NT2/D1 (cell line): Measurements from ENCODE around the gene SYNJ1.

Experiments used
- DNase-seq: peaks from one replicate; pipeline ENCODE4 v3.0.0-alpha.2; 2011; ENCODE audit warnings: low read depth, low spot score
- H3K27me3 ChIP-seq: 2 replicates; pipeline ENCODE4 v1.6.0; 2011; ENCODE audit warnings: mild to moderate bottlenecking; ENCODE audit not compliant: insufficient read length, insufficient read depth
- H3K36me3 ChIP-seq: 2 replicates; pipeline ENCODE4 v1.6.1; 2011; ENCODE audit warnings: mild to moderate bottlenecking, low read length, mixed read lengths; ENCODE audit not compliant: insufficient read depth, insufficient read length
- H3K4me1 ChIP-seq: 2 replicates; pipeline ENCODE4 v1.5.1; 2011; ENCODE audit not compliant: insufficient read depth, insufficient read length
- H3K4me3 ChIP-seq: 2 replicates; pipeline ENCODE4 v1.5.1; 2011; ENCODE audit warnings: low read depth; ENCODE audit not compliant: insufficient read length
- H3K9ac ChIP-seq: 2 replicates; pipeline ENCODE4 v1.6.0; 2011; ENCODE audit warnings: low read depth; ENCODE audit not compliant: insufficient read length
- H3K9me3 ChIP-seq: 2 replicates; pipeline ENCODE4 v1.5.1; 2011; ENCODE audit warnings: mild to moderate bottlenecking, low read length; ENCODE audit not compliant: insufficient read depth
- SUZ12 ChIP-seq: IDR thresholded peaks from 2 replicates; pipeline ENCODE4 v1.6.1; 2011; ENCODE audit not compliant: insufficient read length, insufficient read depth; ENCODE audit errors: extremely low read depth
- YY1 ChIP-seq: IDR thresholded peaks from 2 replicates; pipeline ENCODE4 v1.6.1; 2011; ENCODE audit not compliant: insufficient read length, insufficient read depth
- ZNF274 ChIP-seq: IDR thresholded peaks from 2 replicates; pipeline ENCODE4 v1.6.1; 2011; ENCODE audit warnings: mild to moderate bottlenecking, low read depth, low read length

SYNJ1 gene

GRCh38 chr21:32604464-32604863, 123.3 kb downstream of the SYNJ1 start:
- Histone ChIP-seq H3K27me3 (no peaks in the 10 kb centered on the region), H3K4me1 (peaks cover 20% of the 10 kb centered on the region), H3K36me3 (peaks cover 92% of the 10 kb centered on the region), H3K4me3 (no peak overlapping the region), H3K9me3 (no peaks in the 10 kb centered on the region), H3K9ac (no peak overlapping the region)
- TF ChIP-seq SUZ12 = no peak
- no peak for TF ChIP-seq ZNF274
- TF ChIP-seq YY1 = no peak
- peak; percentile 65 for DNase-seq

GRCh38 chr21:32603131-32603530, 124.7 kb downstream of the SYNJ1 start:
- Histone ChIP-seq H3K9me3 (no peaks in the 10 kb centered on the region), H3K27me3 (no peaks in the 10 kb centered on the region), H3K4me3 (no peak overlapping the region), H3K9ac (peak overlapping the region; percentile 24), H3K36me3 (peaks cover 94% of the 10 kb centered on the region), H3K4me1 (peaks cover 20% of the 10 kb centered on the region)
- no peak for TF ChIP-seq SUZ12
- no peak for TF ChIP-seq YY1
- TF ChIP-seq ZNF274 = no peak
- no peak for DNase-seq

- H3K36me3 ChIP-seq = peaks cover 85% of the 10 kb centered on the region
- DNase-seq = no peak
- no peaks in the 10 kb centered on the region for H3K9me3 ChIP-seq
- peaks cover 20% of the 10 kb centered on the region for H3K4me1 ChIP-seq
- H3K9ac ChIP-seq = no peak overlapping the region
- no peaks in the 10 kb centered on the region for H3K27me3 ChIP-seq
- TF ChIP-seq YY1 (no peak), ZNF274 (no peak), SUZ12 (no peak)
- no peak overlapping the region for H3K4me3 ChIP-seq
Observed at GRCh38 chr21:32602099-32602498, 125.7 kb downstream of the SYNJ1 start.

- TF ChIP-seq SUZ12 = no peak
- TF ChIP-seq YY1 = no peak
- no peak for DNase-seq
- peaks cover 59% of the 10 kb centered on the region for H3K36me3 ChIP-seq
- no peaks in the 10 kb centered on the region for H3K27me3 ChIP-seq
- H3K9ac ChIP-seq = no peak overlapping the region
- no peak overlapping the region for H3K4me3 ChIP-seq
- H3K4me1 ChIP-seq = peaks cover 10% of the 10 kb centered on the region
- H3K9me3 ChIP-seq = no peaks in the 10 kb centered on the region
Observed at GRCh38 chr21:32599526-32599925, 128.3 kb downstream of the SYNJ1 start.

GRCh38 chr21:32599091-32599490, 128.7 kb downstream of the SYNJ1 start:
- no peaks in the 10 kb centered on the region for H3K9me3 ChIP-seq
- H3K4me3 ChIP-seq = no peak overlapping the region
- no peak overlapping the region for H3K9ac ChIP-seq
- H3K36me3 ChIP-seq = peaks cover 55% of the 10 kb centered on the region
- H3K4me1 ChIP-seq = peaks cover 9% of the 10 kb centered on the region
- no peak for DNase-seq
- no peak for TF ChIP-seq SUZ12
- no peak for TF ChIP-seq ZNF274
- no peak for TF ChIP-seq YY1
- no peaks in the 10 kb centered on the region for H3K27me3 ChIP-seq

GRCh38 chr21:32597205-32597604, 130.6 kb downstream of the SYNJ1 start:
- Histone ChIP-seq H3K9me3 (no peaks in the 10 kb centered on the region), H3K27me3 (no peaks in the 10 kb centered on the region), H3K36me3 (peaks cover 36% of the 10 kb centered on the region), H3K4me3 (no peak overlapping the region), H3K4me1 (no peaks in the 10 kb centered on the region), H3K9ac (no peak overlapping the region)
- no peak for TF ChIP-seq YY1
- TF ChIP-seq SUZ12 = no peak
- TF ChIP-seq ZNF274 = no peak
- DNase-seq = no peak

GRCh38 chr21:32595431-32595830, 132.4 kb downstream of the SYNJ1 start:
- Histone ChIP-seq H3K27me3 (no peaks in the 10 kb centered on the region), H3K4me1 (no peaks in the 10 kb centered on the region), H3K36me3 (peaks cover 23% of the 10 kb centered on the region), H3K9me3 (no peaks in the 10 kb centered on the region), H3K4me3 (no peak overlapping the region), H3K9ac (no peak overlapping the region)
- TF ChIP-seq ZNF274 = no peak
- TF ChIP-seq SUZ12 = no peak
- TF ChIP-seq YY1 = no peak
- no peak for DNase-seq
